Measurements from ENCODE around the gene ANXA11.

DNA sequence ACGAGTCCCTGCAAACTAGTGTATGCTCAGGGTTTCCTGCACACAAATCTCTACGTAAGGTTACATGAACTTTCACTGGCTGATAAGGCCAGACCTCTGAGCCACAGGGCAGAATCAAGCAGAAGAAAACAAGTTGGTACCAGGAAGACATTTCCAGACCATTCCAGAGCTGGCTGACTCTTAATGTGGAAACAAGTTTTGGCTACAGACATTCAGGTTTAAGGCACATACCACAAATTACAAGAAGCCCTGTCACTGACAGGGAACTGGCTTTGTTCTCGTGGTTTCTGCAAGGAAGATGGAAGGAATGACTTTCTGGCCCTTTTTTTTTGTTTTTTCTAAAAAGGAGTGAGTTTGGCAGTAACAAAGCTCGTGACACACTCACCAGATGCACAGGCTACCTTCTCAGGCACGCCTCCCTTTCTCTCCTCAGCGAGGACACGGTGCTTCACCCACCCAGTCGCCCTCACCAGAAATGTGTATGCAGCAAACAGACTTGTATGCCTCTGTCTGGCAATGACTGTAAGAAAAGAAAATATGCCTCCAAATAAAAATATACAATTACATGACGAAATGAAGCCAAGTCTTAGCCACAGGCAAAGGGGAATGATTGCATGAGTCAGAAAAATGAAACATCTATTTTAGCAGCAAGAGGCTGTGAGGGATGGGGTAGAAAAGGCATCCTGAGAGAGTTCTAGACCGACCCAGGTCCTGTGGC lies 50.2 kb downstream of the ANXA11 start:
- no peak for TF ChIP-seq EZH2 (IDR thresholded peaks at IDR 0.05; ENCODE audit: low read length, missing control alignments)
- TF ChIP-seq, protein P1, sequence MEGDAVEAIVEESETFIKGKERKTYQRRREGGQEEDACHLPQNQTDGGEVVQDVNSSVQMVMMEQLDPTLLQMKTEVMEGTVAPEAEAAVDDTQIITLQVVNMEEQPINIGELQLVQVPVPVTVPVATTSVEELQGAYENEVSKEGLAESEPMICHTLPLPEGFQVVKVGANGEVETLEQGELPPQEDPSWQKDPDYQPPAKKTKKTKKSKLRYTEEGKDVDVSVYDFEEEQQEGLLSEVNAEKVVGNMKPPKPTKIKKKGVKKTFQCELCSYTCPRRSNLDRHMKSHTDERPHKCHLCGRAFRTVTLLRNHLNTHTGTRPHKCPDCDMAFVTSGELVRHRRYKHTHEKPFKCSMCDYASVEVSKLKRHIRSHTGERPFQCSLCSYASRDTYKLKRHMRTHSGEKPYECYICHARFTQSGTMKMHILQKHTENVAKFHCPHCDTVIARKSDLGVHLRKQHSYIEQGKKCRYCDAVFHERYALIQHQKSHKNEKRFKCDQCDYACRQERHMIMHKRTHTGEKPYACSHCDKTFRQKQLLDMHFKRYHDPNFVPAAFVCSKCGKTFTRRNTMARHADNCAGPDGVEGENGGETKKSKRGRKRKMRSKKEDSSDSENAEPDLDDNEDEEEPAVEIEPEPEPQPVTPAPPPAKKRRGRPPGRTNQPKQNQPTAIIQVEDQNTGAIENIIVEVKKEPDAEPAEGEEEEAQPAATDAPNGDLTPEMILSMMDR (conservative IDR thresholded peaks at IDR 0.05 in 1 of 2, IDR thresholded peaks at IDR 0.05 in 1 of 2; ENCODE audit: low read depth in 1 of 2, low read length in 2 of 2) = no peak
